K562 (cell line): Measurements from ENCODE around the gene C1orf116. TPM values are rescaled to one million over a fixed set of nuclear protein-coding genes. Genes with fewer than 3 reads are reported as not detected.

Source experiments
- ATF7 ChIP-seq: fragments of 450-650 bp; IDR thresholded peaks from 2 replicates; pipeline ENCODE4 v1.7.1; 2014; ENCODE audit warnings: mild to moderate bottlenecking, moderate library complexity
- CUX1 ChIP-seq: fragments of 200-800 bp; sonication (Bioruptor generic); IDR thresholded peaks from 2 replicates; pipeline ENCODE4 v1.6.1; 2016; ENCODE audit warnings: missing genetic modification characterization, missing compliant biosample characterization
- FOXA3 ChIP-seq, 2 experiments: fragments of 450-650 bp in 1 of 2; sonication (generic) in 1 of 2; formaldehyde crosslinking; IDR thresholded peaks in 1 of 2; conservative IDR thresholded peaks in 1 of 2; 2 replicates each; pipeline versions ENCODE4 v1.4.0 to v1.8.0; 2020 to 2022; ENCODE audit warnings: mild to moderate bottlenecking in 2 of 2, missing genetic modification reagents in 1 of 2
- IRF9 ChIP-seq: fragments of 450-650 bp; IDR thresholded peaks from 2 replicates; pipeline ENCODE4 v1.6.1; 2016; ENCODE audit warnings: missing biosample characterization, missing genetic modification characterization
- JUND ChIP-seq, 2 experiments: IDR thresholded peaks; 2 replicates in 1 of 2; 3 replicates in 1 of 2; pipeline ENCODE4 v1.6.1; 2011; ENCODE audit warnings: borderline replicate concordance in 2 of 2, low read depth in 2 of 2, low read length in 2 of 2, improper control_type of control experiment in 1 of 2, missing biosample characterization in 1 of 2, missing genetic modification characterization in 1 of 2, missing genetic modification reagents in 1 of 2
- LARP7 ChIP-seq: fragments of 450-650 bp; IDR thresholded peaks from 2 replicates; pipeline ENCODE4 v1.6.1; 2016
- MYC ChIP-seq, 2 experiments: fragments of 250-450 bp in 1 of 2; sonication (Bioruptor Pico) in 1 of 2; IDR thresholded peaks; 2 replicates each; pipeline versions ENCODE4 v1.5.1 to v1.6.1; 2012 to 2021; ENCODE audit warnings: low read depth in 2 of 2, borderline replicate concordance in 1 of 2, improper control_type of control experiment in 1 of 2, low read length in 1 of 2, mild to moderate bottlenecking in 1 of 2, moderate library complexity in 1 of 2
- NUFIP1 ChIP-seq: fragments of 450-650 bp; IDR thresholded peaks from 2 replicates; pipeline ENCODE4 v1.6.1; 2018; ENCODE audit not compliant: partially characterized antibody
- PRMT5 ChIP-seq: sonication (generic); formaldehyde crosslinking; IDR thresholded peaks from 2 replicates; pipeline ENCODE4 v1.5.0; 2020; ENCODE audit warnings: missing genetic modification reagents
- RBM25 ChIP-seq: fragments of 200-400 bp; formaldehyde crosslinking; IDR thresholded peaks from 2 replicates; pipeline ENCODE4 v1.6.1; 2018; ENCODE audit warnings: low read length, low read depth, moderate library complexity; ENCODE audit not compliant: severe bottlenecking
- TAF1 ChIP-seq: IDR thresholded peaks from 2 replicates; pipeline ENCODE4 v1.6.1; 2011; ENCODE audit warnings: mild to moderate bottlenecking, low read length, moderate library complexity; ENCODE audit not compliant: insufficient read depth, control insufficient read depth, severe bottlenecking; ENCODE audit errors: extremely low read depth
- UBTF ChIP-seq, 2 experiments: IDR thresholded peaks; 2 replicates each; pipeline ENCODE4 v1.6.1; 2012; ENCODE audit warnings: improper control_type of control experiment in 2 of 2, low read depth in 2 of 2, low read length in 2 of 2, borderline replicate concordance in 1 of 2
- ZFX ChIP-seq: sonication (generic); formaldehyde crosslinking; IDR thresholded peaks from 2 replicates; pipeline ENCODE4 v1.8.0; 2022; ENCODE audit warnings: mild to moderate bottlenecking, missing genetic modification reagents, moderate library complexity
- ZNF184 ChIP-seq: sonication (generic); formaldehyde crosslinking; IDR thresholded peaks from 2 replicates; pipeline ENCODE4 v1.5.0; 2020; ENCODE audit warnings: missing genetic modification reagents
- ZNF584 ChIP-seq: fragments of 200-800 bp; sonication (Bioruptor generic); IDR thresholded peaks from 2 replicates; pipeline ENCODE4 v1.6.1; 2016; ENCODE audit warnings: low read depth, mild to moderate bottlenecking, missing genetic modification characterization, missing compliant biosample characterization
- ZNF778 ChIP-seq: fragments of 450-650 bp; formaldehyde crosslinking; IDR thresholded peaks from 2 replicates; pipeline ENCODE4 v1.4.0; 2020; ENCODE audit warnings: mild to moderate bottlenecking, moderate library complexity
- ZNF830 ChIP-seq: fragments of 250-450 bp; sonication (Bioruptor Pico); IDR thresholded peaks from 2 replicates; pipeline ENCODE4 v1.5.0; 2021; ENCODE audit warnings: mild to moderate bottlenecking
- polyA plus RNA-seq, 8 experiments: library from polyadenylated mRNA; depleted of rRNA in 4 of 8; stranded (reverse) in 5 of 8; unstranded in 3 of 8; fragments of >200 nt; fragmentation: Nextera tagmentation in 2 of 8; fragmentation: Illumina TruSeq in 1 of 8; extraction: Ambion mirVana in 2 of 8; extraction: Trizol in 1 of 8; gene quantifications; 2 replicates each; pipeline versions ENCODE4 v1.2.1 to v1.2.3, GENCODE V29; 2011 to 2014; ENCODE audit warnings: inconsistent platforms in 1 of 8, missing spikeins in 1 of 8
- total RNA-seq, 7 experiments: library from RNA; depleted of rRNA in 6 of 7; stranded (reverse); fragments of >200 nt in 6 of 7; fragmentation: Illumina TruSeq in 2 of 7; extraction: Trizol in 2 of 7; gene quantifications; 2 replicates each; pipeline versions ENCODE4 v1.2.1 to v1.2.3, GENCODE V29; 2011 to 2021; ENCODE audit warnings: low replicate concordance in 1 of 7

Gene C1orf116
- total and polyA plus RNA-seq, 9 of the 15 experiments (the other 6 are each of a cell fraction or from before 2014, with no cell fraction given), result 0.62 to 3.0 (median 0.95) TPM

GRCh38 chr1:207004931-207005830, 27.4 kb downstream of the C1orf116 start (continued):
- TF ChIP-seq CUX1 (CRISPR knock-in tag) (no peak), UBTF (IDR thresholded peaks at IDR 0.05; ENCODE audit: borderline replicate concordance in 1 of 2, low read depth in 2 of 2, low read length in 2 of 2) (no peak), IRF9 (no peak), PRMT5 (no peak), LARP7 (0 out of 2 replicates have a peak, but pooled peaks have one; percentile 11), NUFIP1 (no peak), JUND (IDR thresholded peaks at IDR 0.05; ENCODE audit: borderline replicate concordance, low read depth, low read length) (peak; percentile 12; the same call in 1 of the 2 replicates), JUND (tag; IDR thresholded peaks at IDR 0.05; ENCODE audit: borderline replicate concordance, low read depth, low read length) (peak; percentile 51; the same call in 1 of the 3 replicates), ZFX (no peak), FOXA3 (CRISPR knock-in tag; conservative IDR thresholded peaks at IDR 0.05 in 1 of 2, IDR thresholded peaks at IDR 0.05 in 1 of 2) (no peak), MYC (IDR thresholded peaks at IDR 0.05; ENCODE audit: low read depth, low read length) (no peak), MYC (CRISPR knock-in tag; IDR thresholded peaks at IDR 0.05; ENCODE audit: borderline replicate concordance, low read depth) (no peak), ZNF584 (CRISPR knock-in tag) (no peak), RBM25 (no peak), ZNF778 (CRISPR knock-in tag) (no peak), ZNF830 (no peak), ATF7 (0 out of 2 replicates have a peak, but pooled peaks have one; percentile 17), TAF1 (no peak), ZNF184 (CRISPR knock-in tag) (no peak)
